NCI-H82 treated with DMSO at 0.1 percent for 48 hours (cell line): ENCODE results near the gene PLXNB2.

Experiments used
- DNase-seq: peaks from one replicate; lab custom pipeline; 2025; ENCODE audit not compliant: unreplicated experiment; lab: John Stamatoyannopoulos, UW

PLXNB2 gene

DNA sequence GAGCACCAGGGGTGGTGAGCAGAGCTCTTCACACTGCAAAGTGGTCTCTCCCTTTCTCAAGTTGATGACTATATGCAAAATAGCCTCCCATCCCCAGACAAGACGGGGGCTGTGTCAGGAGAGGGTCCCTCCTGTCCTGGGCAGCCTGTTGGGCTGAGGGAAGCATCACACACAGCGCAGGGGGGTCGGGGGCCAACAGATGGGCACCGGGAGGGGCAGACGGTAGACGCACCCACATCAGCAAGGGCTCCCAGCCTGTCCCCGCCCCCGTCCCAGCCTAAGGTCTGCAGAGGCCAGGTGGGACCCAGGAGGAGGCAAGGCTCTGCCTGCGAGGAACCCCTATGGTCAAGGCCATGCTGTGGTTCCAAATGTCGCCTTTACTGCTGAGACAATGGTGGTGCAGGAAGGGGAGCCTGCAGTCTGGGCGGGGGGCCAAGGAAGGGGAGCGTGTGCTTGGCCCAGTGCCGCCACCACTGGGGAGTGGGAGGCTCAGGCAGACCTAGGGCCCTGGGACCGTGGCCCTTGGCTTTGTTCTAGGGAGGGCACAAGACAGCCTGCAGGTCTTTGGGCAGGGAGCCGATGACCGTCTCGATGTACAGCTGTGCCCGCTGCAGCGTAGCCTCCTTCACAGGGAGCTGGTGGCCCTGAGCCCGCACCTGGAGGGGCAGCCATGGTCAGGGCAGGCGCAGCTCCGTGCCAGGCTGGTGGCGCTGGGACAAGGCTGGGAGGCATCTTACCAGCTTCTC, 4.3 kb upstream of the PLXNB2 start:
- no peak for DNase-seq

DNA sequence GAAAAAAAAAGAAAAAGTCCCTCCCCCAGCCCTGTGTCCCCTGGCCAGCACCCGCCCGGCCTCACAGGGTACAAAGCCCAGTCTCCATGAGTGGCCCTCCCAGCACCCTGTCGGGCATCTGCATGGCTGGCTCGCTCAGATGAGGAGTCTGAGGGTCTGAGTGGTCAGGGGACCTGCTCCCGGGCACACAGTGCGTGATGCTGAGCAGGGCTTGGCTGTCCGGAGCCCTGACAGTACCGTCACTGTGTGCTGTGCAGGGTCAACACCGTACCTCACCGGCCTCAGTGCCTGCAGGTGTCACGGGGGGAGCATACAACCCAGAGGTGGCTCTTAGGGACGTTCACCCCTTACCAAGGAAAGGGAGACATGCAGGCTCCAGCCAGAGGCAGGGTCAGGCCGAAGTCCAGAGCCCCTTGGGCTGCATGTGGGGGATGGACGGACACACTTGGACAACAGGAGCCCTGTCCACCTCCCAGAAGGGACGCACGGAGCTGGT, 3.6 kb upstream of the PLXNB2 start:
- DNase-seq = no peak

GRCh38 chr22:50310031-50310722, 2.7 kb upstream of the PLXNB2 start:
- no peak for DNase-seq

DNA sequence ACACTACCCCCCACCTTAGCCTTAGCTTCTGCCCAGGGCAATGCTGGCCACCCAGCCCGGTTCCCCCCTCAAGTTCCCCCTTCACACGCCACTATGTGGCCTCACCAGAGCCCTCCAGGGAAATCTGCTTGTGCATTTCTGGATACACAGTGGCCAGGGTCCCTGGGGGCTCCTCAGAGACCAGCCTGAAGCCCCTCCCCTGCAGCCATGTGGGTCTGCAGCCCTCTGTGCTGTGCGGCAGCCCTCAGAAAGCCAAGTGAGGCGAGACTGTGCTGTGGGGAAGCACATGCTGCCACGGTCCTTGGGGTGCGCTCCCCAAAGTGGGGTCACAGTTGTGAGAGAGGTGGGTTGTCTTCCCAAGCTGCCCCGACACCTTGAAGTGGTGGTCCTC, 2.1 kb upstream of the PLXNB2 start:
- no peak for DNase-seq

GRCh38 chr22:50308986-50309600, 1.6 kb upstream of the PLXNB2 start:
- DNase-seq = no peak

DNA sequence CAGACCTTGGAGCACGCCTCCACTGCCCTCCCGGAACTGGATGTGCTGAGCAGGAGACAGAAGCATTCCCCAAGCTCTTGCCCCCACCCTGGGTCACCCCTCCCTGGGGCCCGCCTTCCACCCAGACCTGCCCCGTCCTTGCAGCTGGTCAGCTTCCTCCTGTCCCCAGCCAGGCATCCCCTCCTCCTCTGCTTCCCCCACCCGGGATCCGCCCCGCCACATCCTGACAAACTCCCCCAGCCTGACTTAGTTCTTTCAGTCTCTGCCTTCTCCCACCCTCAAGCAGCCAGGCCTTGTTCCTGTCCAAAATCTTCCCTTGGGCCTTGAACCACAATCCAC, 1.1 kb upstream of the PLXNB2 start:
- DNase-seq = no peak

GRCh38 chr22:50307890-50308596, 597 bp upstream of the PLXNB2 start:
- no peak for DNase-seq

DNA sequence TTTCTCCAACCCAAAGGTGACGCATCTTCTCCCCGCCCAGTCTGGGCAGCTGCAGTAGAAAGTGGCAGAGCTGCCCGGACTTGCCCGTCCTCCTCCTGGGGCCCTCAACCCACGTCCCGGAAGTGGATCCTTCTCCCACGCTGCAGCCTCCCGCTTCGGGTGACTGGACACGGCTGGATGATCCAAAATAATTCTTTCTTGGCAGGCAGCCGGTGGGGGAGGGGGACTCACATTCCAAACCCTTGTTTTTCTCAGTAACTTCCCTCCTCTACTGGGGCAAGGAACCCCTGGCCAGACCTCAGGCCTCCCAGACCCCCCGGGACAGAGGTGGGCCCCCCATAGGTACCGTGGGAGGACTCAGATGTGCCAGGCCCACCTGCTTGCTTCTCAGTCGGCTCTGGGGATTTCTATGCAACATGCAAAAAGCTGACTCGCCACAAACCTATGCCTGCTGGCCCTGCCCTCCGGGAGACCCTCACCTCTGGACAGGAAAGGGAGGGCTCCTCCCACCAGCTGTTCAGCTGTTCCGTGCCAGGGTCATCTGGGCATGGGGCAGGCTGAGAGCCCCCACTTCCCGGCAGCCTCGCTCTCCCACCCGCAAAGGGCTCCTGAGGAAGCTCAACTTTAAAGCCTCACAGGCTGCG, 1.4 kb downstream of the PLXNB2 start:
- no peak for DNase-seq

- DNase-seq = no peak
These were observed 2.0 kb downstream of the PLXNB2 start for GRCh38 chr22:50305393-50305922.

GRCh38 chr22:50304528-50305392, 2.7 kb downstream of the PLXNB2 start:
- no peak for DNase-seq

DNA sequence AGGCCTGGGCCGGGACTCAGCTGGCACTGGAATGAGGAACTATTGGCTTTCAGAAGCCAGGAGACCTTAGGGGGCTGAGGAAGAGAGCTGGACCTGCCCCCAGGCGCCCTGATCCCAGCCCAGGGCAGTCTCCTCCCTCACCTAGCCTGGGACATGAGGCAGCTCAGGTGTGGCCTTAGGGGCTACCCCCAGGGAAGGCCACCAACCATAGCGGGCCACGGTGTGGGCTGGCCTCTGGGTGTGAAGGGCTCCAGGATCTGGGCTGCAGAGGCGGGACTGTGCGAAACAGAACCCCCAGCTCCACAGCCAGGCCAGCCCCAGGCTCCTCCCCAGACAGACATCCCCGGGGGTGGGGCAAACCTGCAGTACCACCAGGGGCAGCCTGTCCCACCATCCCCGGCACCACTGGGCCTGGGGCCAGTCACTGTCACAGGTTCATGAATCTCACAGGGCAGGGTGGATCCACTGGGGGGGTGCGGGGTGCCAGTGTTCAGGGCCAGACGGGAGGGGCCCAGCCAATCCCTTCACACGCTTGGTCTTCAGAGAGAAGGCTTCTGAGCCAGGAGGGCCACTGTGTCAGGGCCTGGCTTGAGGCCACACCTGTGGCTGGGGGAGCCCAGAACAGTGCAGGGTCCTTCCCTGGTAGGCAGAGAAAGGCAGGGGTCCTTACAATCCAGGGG, 3.5 kb downstream of the PLXNB2 start:
- DNase-seq = no peak

GRCh38 chr22:50303515-50303847, 4.0 kb downstream of the PLXNB2 start:
- DNase-seq = no peak

DNA sequence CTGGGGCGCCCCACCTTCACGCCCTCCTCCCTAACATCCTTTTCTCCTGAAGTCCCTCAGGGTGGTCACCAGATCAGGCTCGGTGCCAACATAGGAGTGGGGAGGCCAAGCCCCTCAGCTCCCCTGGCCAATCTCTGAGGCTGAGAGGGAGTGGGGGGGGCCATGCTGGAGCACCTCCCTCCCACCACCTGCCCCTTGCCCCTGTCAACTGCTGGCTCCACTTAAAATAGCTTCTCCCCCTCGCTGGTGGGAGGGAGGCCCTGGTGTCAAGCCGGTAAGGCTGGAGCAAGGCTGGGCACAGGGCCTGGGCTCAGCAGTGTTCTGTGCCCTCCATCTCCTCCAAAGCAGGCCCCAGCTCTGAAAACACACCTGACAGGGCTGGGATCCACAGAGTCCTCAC, 4.9 kb downstream of the PLXNB2 start:
- DNase-seq = no peak

DNA sequence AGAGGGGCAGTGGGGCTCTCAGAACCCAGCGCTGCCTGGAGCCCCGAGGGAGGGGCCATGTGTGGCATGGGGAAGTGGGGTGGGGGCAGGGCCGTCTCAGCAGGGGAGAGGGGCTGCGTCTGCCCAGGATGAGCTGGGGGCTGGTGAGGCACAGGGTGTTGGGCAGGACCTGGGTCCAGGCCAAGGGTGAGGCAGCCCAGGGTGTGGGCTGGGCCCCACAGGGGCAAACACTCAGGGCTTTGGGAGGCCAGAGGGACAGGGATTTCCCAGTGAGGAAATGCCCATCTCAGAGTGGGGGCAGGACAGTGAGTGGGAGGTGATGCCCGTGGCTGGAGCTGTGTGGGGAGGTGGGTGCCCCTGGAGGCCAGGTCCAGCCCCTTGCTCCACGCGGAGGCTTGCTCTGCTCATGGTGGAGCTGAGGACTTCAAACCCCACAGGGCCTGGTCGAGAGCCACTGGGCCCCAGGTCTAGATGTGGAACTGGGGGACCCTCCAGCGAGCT, 5.4 kb downstream of the PLXNB2 start:
- no peak for DNase-seq

DNA sequence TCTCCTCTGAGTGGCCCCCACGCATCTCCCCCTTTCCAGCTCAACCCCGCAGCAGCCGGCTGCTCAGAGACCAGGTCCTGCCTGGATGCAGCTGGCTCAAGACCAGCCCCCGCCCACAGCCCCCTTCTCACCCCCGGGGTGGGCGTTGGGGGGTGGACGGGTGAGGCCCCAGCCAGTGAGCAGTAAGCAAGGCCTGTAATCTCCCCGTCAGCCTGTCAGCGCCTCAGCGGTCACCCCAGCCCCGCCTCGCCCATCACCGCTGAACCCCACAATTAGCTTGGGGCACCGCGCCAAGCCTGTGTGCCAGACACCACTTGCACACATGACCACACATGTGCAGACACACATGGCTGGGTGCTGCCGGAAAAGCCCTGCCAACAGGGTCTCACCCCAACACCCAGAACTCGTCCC, 5.9 kb downstream of the PLXNB2 start:
- no peak for DNase-seq

DNA sequence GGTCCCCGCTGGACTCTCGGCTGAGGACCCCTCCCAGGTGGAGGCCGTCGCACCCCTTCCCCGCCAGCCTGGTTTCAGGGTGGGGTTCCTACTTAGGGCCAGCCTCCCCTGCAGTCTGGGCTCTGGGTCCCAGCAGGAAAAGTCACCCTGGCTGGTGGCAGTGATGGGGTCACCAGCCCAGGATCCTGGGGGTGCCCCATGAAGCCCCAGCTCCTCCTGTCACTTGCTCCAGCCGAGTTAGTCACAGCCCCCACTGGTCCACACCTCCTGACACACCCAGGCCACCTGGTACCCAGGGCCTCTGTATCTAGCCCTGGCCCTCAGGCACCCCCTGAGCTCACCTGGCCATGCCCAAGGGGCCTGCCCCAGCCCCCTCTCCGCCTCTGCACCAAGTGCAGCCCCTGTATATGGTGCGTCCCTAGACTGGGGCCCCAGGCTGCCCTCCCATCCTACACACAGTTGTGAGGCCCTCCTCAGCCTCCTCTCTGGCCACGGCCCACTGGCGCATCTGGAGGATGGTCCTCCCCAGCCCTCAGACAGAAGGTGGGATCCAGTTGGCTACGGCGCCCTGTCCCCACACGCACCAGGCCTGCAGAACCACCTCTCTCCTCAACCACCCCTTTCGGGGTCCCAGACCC, 6.7 kb downstream of the PLXNB2 start:
- no peak for DNase-seq

DNA sequence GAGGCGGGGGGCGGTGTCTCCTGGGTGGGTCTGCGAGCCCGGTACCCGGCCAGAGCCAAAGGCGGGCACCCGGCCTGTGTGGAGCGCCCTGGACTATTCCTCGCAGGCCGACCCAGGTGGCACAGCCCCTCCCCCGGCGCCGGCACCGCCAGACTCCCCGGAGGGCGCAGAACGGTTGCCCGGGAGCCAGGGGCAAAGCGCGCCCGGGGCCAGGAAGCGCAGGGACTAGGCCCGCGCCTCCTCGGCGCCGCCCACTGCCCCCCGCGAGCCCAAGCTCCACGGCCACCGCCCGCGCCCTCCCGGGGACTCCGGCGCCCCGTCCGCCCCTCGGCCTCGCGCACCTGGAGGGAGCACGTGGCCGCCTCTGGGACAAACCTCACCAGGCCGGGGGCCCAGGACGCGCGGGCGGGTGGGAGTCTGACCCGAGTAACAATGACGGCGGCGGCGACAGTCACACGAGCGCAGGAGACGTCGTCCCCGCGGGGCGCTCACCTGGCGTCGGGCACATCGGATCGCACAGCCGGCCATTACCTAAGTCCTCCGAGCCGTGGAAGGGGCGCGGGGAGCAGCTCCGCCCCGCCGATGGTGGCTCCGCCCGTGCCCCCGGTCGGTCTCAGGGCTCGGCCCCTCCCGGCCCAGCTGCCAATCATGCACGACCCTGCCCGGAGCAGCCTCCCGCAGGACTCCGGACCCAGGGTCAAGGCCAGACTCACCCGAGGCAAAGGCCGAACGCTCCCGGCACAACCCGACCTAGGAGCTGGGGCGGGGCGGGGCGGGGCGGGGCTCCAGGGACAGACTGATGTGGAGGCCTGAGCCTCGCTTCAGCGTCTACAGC, 7.4 kb downstream of the PLXNB2 start:
- no peak for DNase-seq
